HepG2 (cell line): Measurements from ENCODE around the gene GNA12.

Source experiments
- NR2F1 ChIP-seq, 2 experiments: fragments of 450-650 bp in 1 of 2; formaldehyde crosslinking in 1 of 2; IDR thresholded peaks; 2 replicates each; pipeline versions ENCODE4 v1.5.0 to v1.6.1; 2016 to 2020; ENCODE audit warnings: mild to moderate bottlenecking in 1 of 2, missing compliant biosample characterization in 1 of 2, missing genetic modification reagents in 1 of 2, moderate library complexity in 1 of 2
- TAF15 ChIP-seq: fragments of 200-400 bp; formaldehyde crosslinking; IDR thresholded peaks from one replicate; pipeline ENCODE4 v1.6.1; 2018; ENCODE audit warnings: mild to moderate bottlenecking, low read depth, low read length; ENCODE audit not compliant: poor library complexity, severe bottlenecking
- TF ChIP-seq, protein P1 (sequence below): IDR thresholded peaks from 2 replicates; pipeline ENCODE4 v1.6.1; 2016; ENCODE audit warnings: missing compliant biosample characterization, missing genetic modification reagents, borderline replicate concordance
- TF ChIP-seq, protein P2 (sequence below): sonication (generic); formaldehyde crosslinking; IDR thresholded peaks from 2 replicates; pipeline ENCODE4 v1.4.0; 2020; ENCODE audit warnings: missing genetic modification reagents, mild to moderate bottlenecking, borderline replicate concordance
- TF ChIP-seq, protein P3 (sequence below): sonication (generic); formaldehyde crosslinking; IDR thresholded peaks from 2 replicates; pipeline ENCODE4 v1.4.0; 2020; ENCODE audit warnings: missing genetic modification reagents

DNA sequence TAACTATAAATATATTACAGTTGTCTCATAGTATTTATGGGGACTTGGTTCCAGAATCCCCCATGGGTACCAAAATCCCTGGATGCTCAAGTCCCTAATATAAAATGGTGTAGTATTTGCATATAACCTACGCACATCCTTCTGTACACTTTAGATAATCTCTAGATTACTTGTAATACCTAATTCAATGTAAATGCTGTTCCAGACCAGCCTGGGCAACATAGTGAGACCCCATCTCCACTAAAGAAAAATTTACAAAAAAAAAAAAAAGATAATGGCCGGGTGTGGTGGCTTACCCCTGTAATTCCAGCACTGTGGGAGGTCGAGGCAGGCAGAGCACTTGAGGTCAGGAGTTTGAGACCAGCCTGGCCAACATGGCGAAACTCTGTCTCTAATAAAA is 17.4 kb upstream of the GNA12 start:
- TF ChIP-seq TAF15 (no peak), NR2F1 (CRISPR knock-in tag; IDR thresholded peaks at IDR 0.05) (no peak)
- TF ChIP-seq, protein P1, sequence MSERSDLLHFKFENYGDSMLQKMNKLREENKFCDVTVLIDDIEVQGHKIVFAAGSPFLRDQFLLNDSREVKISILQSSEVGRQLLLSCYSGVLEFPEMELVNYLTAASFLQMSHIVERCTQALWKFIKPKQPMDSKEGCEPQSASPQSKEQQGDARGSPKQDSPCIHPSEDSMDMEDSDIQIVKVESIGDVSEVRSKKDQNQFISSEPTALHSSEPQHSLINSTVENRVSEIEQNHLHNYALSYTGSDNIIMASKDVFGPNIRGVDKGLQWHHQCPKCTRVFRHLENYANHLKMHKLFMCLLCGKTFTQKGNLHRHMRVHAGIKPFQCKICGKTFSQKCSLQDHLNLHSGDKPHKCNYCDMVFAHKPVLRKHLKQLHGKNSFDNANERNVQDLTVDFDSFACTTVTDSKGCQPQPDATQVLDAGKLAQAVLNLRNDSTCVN: no peak
- TF ChIP-seq, protein P2, sequence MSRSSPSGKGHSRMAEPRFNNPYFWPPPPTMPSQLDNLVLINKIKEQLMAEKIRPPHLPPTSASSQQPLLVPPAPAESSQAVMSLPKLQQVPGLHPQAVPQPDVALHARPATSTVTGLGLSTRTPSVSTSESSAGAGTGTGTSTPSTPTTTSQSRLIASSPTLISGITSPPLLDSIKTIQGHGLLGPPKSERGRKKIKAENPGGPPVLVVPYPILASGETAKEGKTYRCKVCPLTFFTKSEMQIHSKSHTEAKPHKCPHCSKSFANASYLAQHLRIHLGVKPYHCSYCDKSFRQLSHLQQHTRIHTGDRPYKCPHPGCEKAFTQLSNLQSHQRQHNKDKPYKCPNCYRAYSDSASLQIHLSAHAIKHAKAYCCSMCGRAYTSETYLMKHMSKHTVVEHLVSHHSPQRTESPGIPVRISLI: no peak
- TF ChIP-seq, protein P3, sequence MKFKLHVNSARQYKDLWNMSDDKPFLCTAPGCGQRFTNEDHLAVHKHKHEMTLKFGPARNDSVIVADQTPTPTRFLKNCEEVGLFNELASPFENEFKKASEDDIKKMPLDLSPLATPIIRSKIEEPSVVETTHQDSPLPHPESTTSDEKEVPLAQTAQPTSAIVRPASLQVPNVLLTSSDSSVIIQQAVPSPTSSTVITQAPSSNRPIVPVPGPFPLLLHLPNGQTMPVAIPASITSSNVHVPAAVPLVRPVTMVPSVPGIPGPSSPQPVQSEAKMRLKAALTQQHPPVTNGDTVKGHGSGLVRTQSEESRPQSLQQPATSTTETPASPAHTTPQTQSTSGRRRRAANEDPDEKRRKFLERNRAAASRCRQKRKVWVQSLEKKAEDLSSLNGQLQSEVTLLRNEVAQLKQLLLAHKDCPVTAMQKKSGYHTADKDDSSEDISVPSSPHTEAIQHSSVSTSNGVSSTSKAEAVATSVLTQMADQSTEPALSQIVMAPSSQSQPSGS (CRISPR knock-in tag): no peak
